Naive thymus-derived CD4-positive, alpha-beta T cell (primary cell): Measurements from ENCODE around the gene ORC6. TPM values are rescaled to one million over a fixed set of nuclear protein-coding genes. Genes with fewer than 3 reads are reported as not detected.

Experiments used
- ATAC-seq: fragments of 150-1000 bp; cut with Tn5 transposase; 2 replicates; pipeline ENCODE4 v1.10.0; 2021; ENCODE audit warnings: mild to moderate bottlenecking, moderate library complexity
- CTCF ChIA-PET: fragments of 350-600 bp; sonication (Branson Sonifier 250); formaldehyde crosslinking; loops from one replicate; lab custom pipeline; 2021; ENCODE audit warnings: antibody characterized with exemption; lab: Charles Lee
- POLR2A ChIA-PET: fragments of 350-600 bp; sonication (Branson Sonifier 250); formaldehyde crosslinking; loops from one replicate; lab custom pipeline; 2021; ENCODE audit warnings: antibody characterized with exemption, inconsistent platforms; lab: Charles Lee
- DNase-seq, 9 donors: peaks; one replicate each; pipeline versions ENCODE4 v3.0.0 to v3.0.0-alpha.2; 2020 to 2022; ENCODE audit warnings: mixed read lengths in 1 of 9
- H3K27ac ChIP-seq: one replicate; pipeline ENCODE4 v1.7.0; 2013; ENCODE audit warnings: mild to moderate bottlenecking, low read depth, low read length, moderate library complexity
- H3K27me3 ChIP-seq, 2 donors: one replicate each; pipeline ENCODE4 v1.7.0; 2013; ENCODE audit warnings: low read length in 2 of 2, mild to moderate bottlenecking in 2 of 2, moderate library complexity in 2 of 2; ENCODE audit not compliant: control insufficient read depth in 2 of 2, insufficient read depth in 2 of 2
- H3K36me3 ChIP-seq, 3 experiments: 1 replicate in 2 of 3; 2 replicates in 1 of 3; pipeline ENCODE4 v1.7.0; 2013; ENCODE audit warnings: low read length in 3 of 3, mild to moderate bottlenecking in 3 of 3, moderate library complexity in 1 of 3; ENCODE audit not compliant: insufficient read depth in 3 of 3, control insufficient read depth in 2 of 3
- H3K4me1 ChIP-seq, 2 donors: one replicate each; pipeline ENCODE4 v1.7.0; 2013; ENCODE audit warnings: low read length in 2 of 2, mild to moderate bottlenecking in 2 of 2, moderate library complexity in 1 of 2; ENCODE audit not compliant: control insufficient read depth in 2 of 2, insufficient read depth in 2 of 2
- H3K4me3 ChIP-seq: 2 replicates; pipeline ENCODE4 v1.7.0; 2013; ENCODE audit warnings: mild to moderate bottlenecking, low read length
- H3K9me3 ChIP-seq, 3 experiments: 1 replicate in 2 of 3; 2 replicates in 1 of 3; pipeline ENCODE4 v1.7.0; 2013; ENCODE audit warnings: low read length in 3 of 3; ENCODE audit not compliant: control insufficient read depth in 2 of 3
- H3K27ac Mint-ChIP-seq, 9 donors: one replicate each; pipeline ENCODE4 v1.8.0; 2020 to 2022; ENCODE audit warnings: mixed read lengths in 9 of 9, mild to moderate bottlenecking in 8 of 9, moderate library complexity in 5 of 9, inconsistent platforms in 2 of 9
- H3K27me3 Mint-ChIP-seq, 5 donors: one replicate each; pipeline ENCODE4 v1.8.0; 2021 to 2022; ENCODE audit warnings: mixed read lengths in 5 of 5, mild to moderate bottlenecking in 1 of 5
- H3K36me3 Mint-ChIP-seq, 5 donors: one replicate each; pipeline ENCODE4 v1.8.0; 2020 to 2022; ENCODE audit warnings: mixed read lengths in 5 of 5, mild to moderate bottlenecking in 3 of 5, inconsistent platforms in 1 of 5
- H3K4me1 Mint-ChIP-seq, 7 donors: one replicate each; pipeline ENCODE4 v1.8.0; 2020 to 2022; ENCODE audit warnings: mixed read lengths in 7 of 7, mild to moderate bottlenecking in 3 of 7, inconsistent platforms in 1 of 7
- H3K4me3 Mint-ChIP-seq, 10 donors: one replicate each; pipeline ENCODE4 v1.8.0; 2020 to 2022; ENCODE audit warnings: mild to moderate bottlenecking in 10 of 10, mixed read lengths in 10 of 10, moderate library complexity in 6 of 10, inconsistent platforms in 2 of 10
- H3K9me3 Mint-ChIP-seq, 11 donors: one replicate each; pipeline ENCODE4 v1.8.0; 2020 to 2022; ENCODE audit warnings: mixed read lengths in 11 of 11, mild to moderate bottlenecking in 4 of 11, inconsistent platforms in 1 of 11, moderate library complexity in 1 of 11
- intact Hi-C, 2 donors: fragments of 100-400 bp; cut with micrococcal nuclease; formaldehyde crosslinking; loops; one replicate each; pipeline ENCODE4 v1.15.1; 2023
- polyA plus RNA-seq, 2 donors: library from polyadenylated mRNA; unstranded; fragments of 300-500 nt; fragmentation: Illumina TruSeq; gene quantifications; one replicate each; pipeline ENCODE4 v1.2.3, GENCODE V29; 2021
- total RNA-seq, 6 experiments: library from RNA in 5 of 6; stranded (reverse) in 5 of 6; gene quantifications; 1 replicate in 5 of 6; 2 replicates in 1 of 6; pipeline ENCODE4 v1.2.3 and lab custom pipeline; 2021 to 2026

The ORC6 gene
- total and polyA plus RNA-seq, 7 experiments from 2014 or later, result 1.1 to 27.3 (median 3.6) TPM

DNA sequence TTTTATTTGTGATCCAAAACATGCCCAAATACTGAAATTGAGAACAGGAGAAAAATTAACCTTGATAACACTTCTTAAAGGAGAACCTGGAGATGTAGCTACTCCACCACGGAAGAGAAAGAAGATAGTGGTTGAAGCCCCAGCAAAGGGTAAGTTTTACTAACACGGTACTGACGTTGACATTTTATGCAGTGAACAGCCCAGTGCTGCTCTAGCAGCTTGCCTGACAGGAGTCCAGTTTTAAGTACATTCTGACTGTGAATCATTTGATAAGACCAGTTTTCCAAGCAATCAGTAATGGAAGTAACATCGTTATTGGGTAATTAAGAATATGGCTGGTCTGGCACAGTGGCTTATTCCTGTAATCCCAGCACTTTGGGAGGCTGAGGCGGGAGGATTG lies 6.5 kb downstream of the ORC6 start:
- H3K27ac Mint-ChIP-seq, result peak overlapping the region in 1 of 9 donors; percentile 7
- peaks cover 0 to 19% (median 4%) of the 10 kb centered on the region in 5 donors for H3K36me3 Mint-ChIP-seq
- H3K36me3 ChIP-seq, result no peaks in the 10 kb centered on the region
- no peaks in the 10 kb centered on the region for H3K27me3 ChIP-seq
- ChIA-PET POLR2A (no interaction called here), CTCF (no interaction called here)
- no peaks in the 10 kb centered on the region for H3K4me1 ChIP-seq
- DNase-seq (no peak), ATAC-seq (no peak)
- H3K9me3 Mint-ChIP-seq, result no peaks in the 10 kb centered on the region
- no peaks in the 10 kb centered on the region for H3K9me3 ChIP-seq
- no peaks in the 10 kb centered on the region for H3K27me3 Mint-ChIP-seq
- no peak overlapping the region for H3K4me3 ChIP-seq
- H3K4me3 Mint-ChIP-seq, result no peak overlapping the region
- peaks cover 0 to 13% (median 2%) of the 10 kb centered on the region in 7 donors for H3K4me1 Mint-ChIP-seq
- intact Hi-C loops, result no loop called here
- H3K27ac ChIP-seq, result no peak overlapping the region

DNA sequence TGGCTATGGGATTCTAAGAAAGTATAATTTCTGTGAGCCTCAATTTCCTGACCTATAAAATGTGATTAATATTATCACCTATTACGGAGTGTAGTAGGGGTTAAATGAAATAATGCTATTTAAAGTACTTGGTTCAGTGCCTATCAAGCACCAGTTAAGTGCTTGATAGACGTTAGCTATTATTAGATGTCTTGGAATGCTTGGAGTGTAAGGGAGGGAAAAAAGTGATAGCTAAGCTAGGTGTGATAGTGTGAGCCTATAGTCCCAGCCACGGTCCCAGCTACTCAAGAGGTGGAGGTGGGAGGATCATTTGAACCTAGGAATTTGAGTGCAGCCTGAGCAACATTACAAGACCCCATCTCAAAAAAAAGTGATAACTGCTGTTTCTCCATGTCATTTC lies 7.5 kb downstream of the ORC6 start:
- ChIA-PET POLR2A (interaction anchor here (0.6 to 0.8 kb wide), 2 partner anchors 11 kb away, joined by 3 to 4 read pairs; no protein-coding TSS in a partner anchor), CTCF (no interaction called here)
- Mint-ChIP-seq H3K4me3 (no peak overlapping the region), H3K27ac (no peak overlapping the region), H3K27me3 (no peaks in the 10 kb centered on the region), H3K4me1 (peaks cover 0 to 4% (median 0%) of the 10 kb centered on the region in 7 donors), H3K9me3 (no peaks in the 10 kb centered on the region), H3K36me3 (peaks cover 0 to 17% (median 4%) of the 10 kb centered on the region in 5 donors)
- intact Hi-C loops, result no loop called here
- no peaks in the 10 kb centered on the region for H3K36me3 ChIP-seq
- no peaks in the 10 kb centered on the region for H3K9me3 ChIP-seq
- DNase-seq, result no peak
- no peak overlapping the region for H3K4me3 ChIP-seq
- H3K27ac ChIP-seq, result no peak overlapping the region
- no peaks in the 10 kb centered on the region for H3K4me1 ChIP-seq
- no peaks in the 10 kb centered on the region for H3K27me3 ChIP-seq
- ATAC-seq, result no peak

DNA sequence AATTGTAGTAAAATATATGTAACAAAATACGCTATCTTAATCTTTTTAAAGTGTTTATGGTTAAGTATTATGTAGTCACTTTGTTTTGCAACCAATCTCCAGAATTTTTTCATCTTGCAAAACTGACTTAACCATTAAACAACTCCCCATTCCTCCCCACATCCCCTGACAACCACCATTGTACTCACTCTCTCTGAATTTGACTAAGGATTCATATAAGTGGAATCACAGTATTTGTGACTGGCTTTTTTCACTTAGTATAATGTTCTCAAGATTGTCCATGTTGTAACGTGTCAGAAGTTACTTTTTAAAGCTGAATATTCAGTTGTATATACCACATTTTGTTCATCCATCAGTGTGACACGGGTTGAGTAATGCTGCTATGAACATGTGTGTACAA lies 10.6 kb downstream of the ORC6 start:
- H3K9me3 ChIP-seq, result no peaks in the 10 kb centered on the region
- H3K4me3 ChIP-seq, result no peak overlapping the region
- intact Hi-C loops, result no loop called here
- Mint-ChIP-seq H3K27me3 (no peaks in the 10 kb centered on the region), H3K9me3 (no peaks in the 10 kb centered on the region), H3K4me3 (no peak overlapping the region), H3K4me1 (no peaks in the 10 kb centered on the region), H3K27ac (no peak overlapping the region), H3K36me3 (peaks cover 0 to 13% (median 0%) of the 10 kb centered on the region in 5 donors)
- DNase-seq (no peak), ATAC-seq (no peak)
- CTCF ChIA-PET, result no interaction called here
- H3K27me3 ChIP-seq, result no peaks in the 10 kb centered on the region
- POLR2A ChIA-PET, result no interaction called here
- no peaks in the 10 kb centered on the region for H3K4me1 ChIP-seq
- H3K36me3 ChIP-seq, result no peaks in the 10 kb centered on the region
- no peak overlapping the region for H3K27ac ChIP-seq

DNA sequence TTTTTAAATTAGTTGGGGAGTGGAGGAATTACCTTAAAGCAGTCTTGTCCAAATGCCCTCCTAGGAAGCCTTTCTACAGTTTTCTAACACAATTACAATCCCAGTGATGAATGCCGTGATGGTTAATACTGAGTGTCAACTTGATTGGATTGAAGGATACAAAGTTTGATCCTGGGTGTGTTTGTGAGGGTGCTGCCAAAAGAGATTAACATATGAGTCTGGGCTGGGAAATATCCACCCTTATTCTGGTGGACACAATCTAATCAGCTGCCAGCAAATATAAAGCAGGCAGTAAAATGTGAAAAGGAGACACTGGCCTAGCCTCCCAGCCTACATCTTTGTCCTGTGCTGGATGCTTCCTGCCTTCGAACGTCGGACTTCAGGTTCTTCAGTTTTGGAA lies 12.2 kb downstream of the ORC6 start:
- Mint-ChIP-seq H3K4me1 (no peaks in the 10 kb centered on the region), H3K27me3 (no peaks in the 10 kb centered on the region), H3K27ac (no peak overlapping the region), H3K4me3 (no peak overlapping the region), H3K36me3 (peaks cover 0 to 4% (median 0%) of the 10 kb centered on the region in 5 donors), H3K9me3 (no peaks in the 10 kb centered on the region)
- H3K27ac ChIP-seq, result no peak overlapping the region
- no peaks in the 10 kb centered on the region for H3K36me3 ChIP-seq
- no peaks in the 10 kb centered on the region for H3K4me1 ChIP-seq
- intact Hi-C loops, result no loop called here
- no peaks in the 10 kb centered on the region for H3K9me3 ChIP-seq
- no peak overlapping the region for H3K4me3 ChIP-seq
- H3K27me3 ChIP-seq, result no peaks in the 10 kb centered on the region
- DNase-seq (no peak), ATAC-seq (no peak)
- CTCF ChIA-PET, result no interaction called here
- POLR2A ChIA-PET, result no interaction called here

DNA sequence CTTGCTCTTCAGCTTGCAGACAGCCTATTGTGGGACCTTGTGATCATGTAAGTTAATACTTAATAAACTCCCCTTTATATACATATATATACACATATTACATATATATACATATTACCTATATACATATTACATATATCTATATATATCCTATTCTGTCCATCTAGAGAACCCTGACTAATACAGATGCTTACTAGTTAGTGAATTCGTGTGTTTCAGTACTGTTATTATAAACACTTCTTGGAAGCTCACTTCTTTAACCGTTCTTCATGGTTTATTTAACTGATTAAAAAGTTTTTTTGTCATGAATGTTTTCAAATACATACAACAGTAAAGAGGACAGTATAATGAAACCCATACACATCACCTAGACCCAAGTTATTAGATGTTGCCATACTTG lies 12.6 kb downstream of the ORC6 start:
- CTCF ChIA-PET, result no interaction called here
- Mint-ChIP-seq H3K36me3 (peaks cover 0 to 3% (median 0%) of the 10 kb centered on the region in 5 donors), H3K9me3 (no peaks in the 10 kb centered on the region), H3K27me3 (no peaks in the 10 kb centered on the region), H3K4me3 (no peak overlapping the region), H3K27ac (no peak overlapping the region), H3K4me1 (no peaks in the 10 kb centered on the region)
- DNase-seq (no peak), ATAC-seq (no peak)
- Histone ChIP-seq H3K4me1 (no peaks in the 10 kb centered on the region), H3K36me3 (no peaks in the 10 kb centered on the region), H3K27ac (no peak overlapping the region), H3K27me3 (no peaks in the 10 kb centered on the region), H3K9me3 (no peaks in the 10 kb centered on the region), H3K4me3 (no peak overlapping the region)
- intact Hi-C loops, result no loop called here
- POLR2A ChIA-PET, result no interaction called here

DNA sequence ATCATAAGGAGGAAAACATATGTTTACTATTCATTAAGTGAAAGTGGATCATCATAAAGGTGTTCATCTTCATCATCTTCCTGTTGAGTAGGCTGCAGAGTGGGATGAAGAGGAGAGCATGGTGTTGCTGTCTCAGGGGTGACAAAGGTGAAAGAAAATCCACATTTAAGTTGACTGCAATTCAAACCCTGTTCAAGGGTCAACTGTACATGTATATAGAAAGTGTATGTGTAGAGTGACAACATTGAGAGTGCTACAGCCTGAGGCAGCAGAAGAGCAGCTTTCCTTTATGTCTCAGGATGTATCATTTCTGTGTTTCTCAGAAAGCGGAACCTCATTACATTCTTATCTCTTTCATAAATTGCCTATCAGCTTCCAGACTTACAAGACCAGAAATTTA lies 17.2 kb downstream of the ORC6 start:
- H3K36me3 ChIP-seq, result no peaks in the 10 kb centered on the region
- no peaks in the 10 kb centered on the region for H3K9me3 ChIP-seq
- Mint-ChIP-seq H3K36me3 (no peaks in the 10 kb centered on the region), H3K27me3 (peaks cover 0 to 4% (median 0%) of the 10 kb centered on the region in 5 donors), H3K4me1 (no peaks in the 10 kb centered on the region), H3K27ac (no peak overlapping the region), H3K4me3 (no peak overlapping the region), H3K9me3 (no peaks in the 10 kb centered on the region)
- CTCF ChIA-PET, result no interaction called here
- intact Hi-C loops, result no loop called here
- POLR2A ChIA-PET, result no interaction called here
- no peaks in the 10 kb centered on the region for H3K4me1 ChIP-seq
- no peaks in the 10 kb centered on the region for H3K27me3 ChIP-seq
- no peak overlapping the region for H3K4me3 ChIP-seq
- ATAC-seq, result no peak
- H3K27ac ChIP-seq, result no peak overlapping the region
- DNase-seq, result no peak

DNA sequence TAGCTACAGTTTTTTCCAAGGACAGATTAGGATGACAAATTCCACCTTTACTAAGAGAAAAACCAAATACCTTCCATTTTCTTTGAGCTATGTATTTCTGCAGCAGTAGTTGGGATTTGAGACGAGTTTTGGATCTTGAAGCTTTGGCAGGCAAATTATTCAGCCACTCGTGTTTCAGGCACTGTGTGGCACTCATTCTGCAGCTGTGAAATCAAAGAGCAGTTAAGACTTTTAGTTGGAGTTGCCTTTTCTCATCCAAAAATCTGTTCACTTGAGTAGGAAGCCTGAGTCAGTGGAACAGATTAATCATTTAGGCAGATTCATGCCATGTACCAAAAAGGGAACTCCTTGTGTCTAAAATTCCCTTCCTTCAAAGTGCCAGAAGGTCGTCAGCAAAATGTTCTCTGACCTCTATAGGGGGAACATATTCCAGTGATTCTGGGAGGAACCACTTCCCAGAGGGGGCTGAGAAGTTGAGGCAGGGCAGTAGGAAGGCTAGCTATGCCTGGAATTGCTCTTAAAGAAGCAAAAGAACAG lies 20.1 kb downstream of the ORC6 start:
- no peaks in the 10 kb centered on the region for H3K9me3 Mint-ChIP-seq
- POLR2A ChIA-PET, result no interaction called here
- no peak for DNase-seq

More for the DNA sequence above, 20.1 kb downstream of the ORC6 start:
- ATAC-seq, result no peak
- Mint-ChIP-seq H3K4me3 (no peak overlapping the region), H3K36me3 (no peaks in the 10 kb centered on the region), H3K27ac (no peak overlapping the region), H3K4me1 (no peaks in the 10 kb centered on the region), H3K27me3 (peaks cover 0 to 4% (median 0%) of the 10 kb centered on the region in 5 donors)
- H3K27ac ChIP-seq, result no peak overlapping the region
- intact Hi-C loops, result no loop called here
- no peak overlapping the region for H3K4me3 ChIP-seq
- no peaks in the 10 kb centered on the region for H3K36me3 ChIP-seq
- no peaks in the 10 kb centered on the region for H3K9me3 ChIP-seq
- CTCF ChIA-PET, result interaction anchor here (0.7 kb wide), 1 partner anchor 790 kb away, joined by 4 read pairs; no protein-coding TSS in a partner anchor
- no peaks in the 10 kb centered on the region for H3K27me3 ChIP-seq
- H3K4me1 ChIP-seq, result no peaks in the 10 kb centered on the region
